Measurements from ENCODE around the gene SESTD1. TPM values are rescaled to one million over a fixed set of nuclear protein-coding genes. Genes with fewer than 3 reads are reported as not detected.

The SESTD1 gene
- total and polyA plus RNA-seq, 2 of the 4 experiments (the other 2 are of a cell fraction), result 8.4 to 12.7 TPM

DNA sequence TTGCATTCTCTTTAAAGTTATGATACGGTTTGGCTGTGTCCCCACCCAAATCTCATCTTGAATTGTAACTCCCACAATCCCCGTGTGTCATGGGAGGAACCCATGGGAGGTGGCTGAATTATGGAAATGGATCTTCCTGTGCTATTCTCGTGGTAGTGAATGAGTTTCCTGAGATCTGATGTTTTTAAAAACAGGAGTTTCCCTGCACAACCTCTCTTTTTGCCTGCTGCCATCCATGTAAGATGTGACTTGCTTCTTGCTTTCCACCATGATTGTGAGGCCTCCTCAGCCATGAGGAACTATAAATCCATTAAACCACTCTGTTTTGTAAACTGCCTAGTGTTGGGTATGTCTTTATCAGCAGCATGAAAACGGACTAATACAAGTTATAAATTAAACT is 37.5 kb upstream of the SESTD1 start:
- no peak overlapping the region for H2BK120ac ChIP-seq (ENCODE audit: low read depth, low read length)
- H3K4me3 ChIP-seq (ENCODE audit: insufficient read depth, low read depth, low read length), result no peak overlapping the region
- H2AFZ ChIP-seq (replicated peaks; ENCODE audit: low read length, poor library complexity), result no peak overlapping the region
- no peak overlapping the region for H4K91ac ChIP-seq (ENCODE audit: insufficient read depth, low read depth, low read length)
- CTCF ChIA-PET, result interaction anchor here (1.0 kb wide), 1 partner anchor 9 kb away, joined by 3 read pairs; no protein-coding TSS in a partner anchor
- no peak overlapping the region for H2AK5ac ChIP-seq (ENCODE audit: low read depth, low read length)
- H3K9me1 ChIP-seq (ENCODE audit: insufficient read depth, low read length), result no peaks in the 10 kb centered on the region
- H4K5ac ChIP-seq (ENCODE audit: low read depth, low read length), result no peak overlapping the region
- H3K56ac ChIP-seq (ENCODE audit: extremely low read depth, insufficient read depth, low read length), result no peak overlapping the region
- POLR2A ChIA-PET (ENCODE audit: unreplicated experiment), result no interaction called here
- no peak overlapping the region for H2BK20ac ChIP-seq (ENCODE audit: low read depth, low read length)
- H3K23ac ChIP-seq (ENCODE audit: low read depth, low read length), result no peak overlapping the region
- BruUV-seq (replicated peaks), result no TSS peak
- no peak overlapping the region for H3K4me2 ChIP-seq (ENCODE audit: low read depth, low read length)
- no peak overlapping the region for H2BK5ac ChIP-seq (ENCODE audit: low read depth, low read length, poor library complexity, severe bottlenecking)
- intact Hi-C loops (cut with micrococcal nuclease) (no loop called here), in situ Hi-C loops (cut with MboI; ENCODE audit: low sequenced_read_pairs) (no loop called here), dilution Hi-C loops (cut with HindIII; ENCODE audit: low sequenced_read_pairs, unreplicated experiment) (no loop called here)
- no peak for ATAC-seq (ENCODE audit: low read depth)
- no peaks in the 10 kb centered on the region for H3K79me1 ChIP-seq (ENCODE audit: low read depth in 1 of 2, low read length in 2 of 2)
- H3K36me3 ChIP-seq (ENCODE audit: control insufficient read depth, insufficient read depth, low read length), result no peaks in the 10 kb centered on the region
- H3K27ac ChIP-seq (ENCODE audit: insufficient read depth, low read length), result no peak overlapping the region
- no peak for TF ChIP-seq RCOR1 (IDR thresholded peaks at IDR 0.05; ENCODE audit: insufficient replicate concordance, low read length)
- TF ChIP-seq, protein P1, sequence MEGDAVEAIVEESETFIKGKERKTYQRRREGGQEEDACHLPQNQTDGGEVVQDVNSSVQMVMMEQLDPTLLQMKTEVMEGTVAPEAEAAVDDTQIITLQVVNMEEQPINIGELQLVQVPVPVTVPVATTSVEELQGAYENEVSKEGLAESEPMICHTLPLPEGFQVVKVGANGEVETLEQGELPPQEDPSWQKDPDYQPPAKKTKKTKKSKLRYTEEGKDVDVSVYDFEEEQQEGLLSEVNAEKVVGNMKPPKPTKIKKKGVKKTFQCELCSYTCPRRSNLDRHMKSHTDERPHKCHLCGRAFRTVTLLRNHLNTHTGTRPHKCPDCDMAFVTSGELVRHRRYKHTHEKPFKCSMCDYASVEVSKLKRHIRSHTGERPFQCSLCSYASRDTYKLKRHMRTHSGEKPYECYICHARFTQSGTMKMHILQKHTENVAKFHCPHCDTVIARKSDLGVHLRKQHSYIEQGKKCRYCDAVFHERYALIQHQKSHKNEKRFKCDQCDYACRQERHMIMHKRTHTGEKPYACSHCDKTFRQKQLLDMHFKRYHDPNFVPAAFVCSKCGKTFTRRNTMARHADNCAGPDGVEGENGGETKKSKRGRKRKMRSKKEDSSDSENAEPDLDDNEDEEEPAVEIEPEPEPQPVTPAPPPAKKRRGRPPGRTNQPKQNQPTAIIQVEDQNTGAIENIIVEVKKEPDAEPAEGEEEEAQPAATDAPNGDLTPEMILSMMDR (conservative IDR thresholded peaks at IDR 0.05; ENCODE audit: low read depth, low read length), result no peak
- TF ChIP-seq RFX5 (IDR thresholded peaks at IDR 0.05; ENCODE audit: low read depth, low read length), result no peak
- no peak for TF ChIP-seq RAD21 (IDR thresholded peaks at IDR 0.05; ENCODE audit: low read length)
- TF ChIP-seq CHD1 (IDR thresholded peaks at IDR 0.05; ENCODE audit: low read depth, low read length), result no peak
- no peak for TF ChIP-seq MAZ (IDR thresholded peaks at IDR 0.05; ENCODE audit: borderline replicate concordance, low read depth, low read length)
- TF ChIP-seq, protein P2, sequence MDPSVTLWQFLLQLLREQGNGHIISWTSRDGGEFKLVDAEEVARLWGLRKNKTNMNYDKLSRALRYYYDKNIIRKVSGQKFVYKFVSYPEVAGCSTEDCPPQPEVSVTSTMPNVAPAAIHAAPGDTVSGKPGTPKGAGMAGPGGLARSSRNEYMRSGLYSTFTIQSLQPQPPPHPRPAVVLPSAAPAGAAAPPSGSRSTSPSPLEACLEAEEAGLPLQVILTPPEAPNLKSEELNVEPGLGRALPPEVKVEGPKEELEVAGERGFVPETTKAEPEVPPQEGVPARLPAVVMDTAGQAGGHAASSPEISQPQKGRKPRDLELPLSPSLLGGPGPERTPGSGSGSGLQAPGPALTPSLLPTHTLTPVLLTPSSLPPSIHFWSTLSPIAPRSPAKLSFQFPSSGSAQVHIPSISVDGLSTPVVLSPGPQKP (IDR thresholded peaks at IDR 0.05; ENCODE audit: borderline replicate concordance, low read depth, low read length), result no peak
- TF ChIP-seq BHLHE40 (IDR thresholded peaks at IDR 0.05; ENCODE audit: low read depth, low read length), result no peak
- TF ChIP-seq MAFK (IDR thresholded peaks at IDR 0.05; ENCODE audit: low read depth, low read length), result no peak
- H3K18ac ChIP-seq (ENCODE audit: low read depth, low read length), result no peak overlapping the region
- H2BK15ac ChIP-seq (ENCODE audit: low read depth, low read length), result no peak overlapping the region
- H3K27me3 ChIP-seq (ENCODE audit: control insufficient read depth, insufficient read depth, low read length), result peaks cover 2% of the 10 kb centered on the region; the same call in 1 of the 2 replicates
- no peak overlapping the region for H3K4ac ChIP-seq (ENCODE audit: low read depth, low read length)
- no peak overlapping the region for H3K9ac ChIP-seq (ENCODE audit: low read depth, low read length)
- H3K4me1 ChIP-seq (ENCODE audit: control insufficient read depth, insufficient read depth, low read length), result peaks cover 2% of the 10 kb centered on the region; the same call in 1 of the 2 replicates
- H3K14ac ChIP-seq (replicated peaks; ENCODE audit: low read depth, low read length), result no peak overlapping the region
- H4K8ac ChIP-seq (ENCODE audit: low read depth in 2 of 2, low read length in 2 of 2), result no peak overlapping the region
- no peaks in the 10 kb centered on the region for H3K9me3 ChIP-seq (ENCODE audit: control insufficient read depth, insufficient read depth, low read length)
- H4K20me1 ChIP-seq (ENCODE audit: insufficient read depth, low read length), result no peaks in the 10 kb centered on the region
- H2AK9ac ChIP-seq (replicated peaks; ENCODE audit: low read depth, low read length, poor library complexity), result no peak overlapping the region
- WGBS, 2 experiments (ENCODE audit: extremely low coverage in 2 of 2, insufficient read length in 1 of 2), result no CpG with 5 or more reads among the region's 4 CpGs
- DNase-seq, result no peak
